NCI-H146 treated with DMSO at 0.1 percent for 48 hours (cell line): ENCODE results near the gene RASSF1.

Experiments
- DNase-seq: peaks from one replicate; lab custom pipeline; 2025; ENCODE audit not compliant: unreplicated experiment; lab: John Stamatoyannopoulos, UW

RASSF1 gene

DNA sequence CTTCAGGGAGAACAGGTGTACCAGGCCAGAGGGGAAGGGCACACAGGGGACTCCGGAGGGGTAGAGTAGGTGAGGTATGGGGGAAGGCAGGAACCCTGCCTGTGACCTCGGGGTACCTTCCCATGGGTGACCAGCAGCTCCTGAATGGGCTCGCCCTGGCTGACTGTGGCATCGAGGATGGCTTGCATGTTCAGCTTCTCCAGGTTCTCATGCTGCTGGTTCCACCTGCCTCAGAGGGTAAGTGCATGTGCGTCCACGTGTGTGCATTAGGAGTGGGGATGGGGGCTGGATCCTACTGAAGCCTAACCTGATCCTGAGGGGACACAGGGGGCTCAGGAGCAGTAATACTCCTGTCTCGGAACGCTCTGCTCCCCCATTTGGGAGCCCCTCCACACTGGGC lies 4.4 kb upstream of the RASSF1 start:
- DNase-seq, result no peak

DNA sequence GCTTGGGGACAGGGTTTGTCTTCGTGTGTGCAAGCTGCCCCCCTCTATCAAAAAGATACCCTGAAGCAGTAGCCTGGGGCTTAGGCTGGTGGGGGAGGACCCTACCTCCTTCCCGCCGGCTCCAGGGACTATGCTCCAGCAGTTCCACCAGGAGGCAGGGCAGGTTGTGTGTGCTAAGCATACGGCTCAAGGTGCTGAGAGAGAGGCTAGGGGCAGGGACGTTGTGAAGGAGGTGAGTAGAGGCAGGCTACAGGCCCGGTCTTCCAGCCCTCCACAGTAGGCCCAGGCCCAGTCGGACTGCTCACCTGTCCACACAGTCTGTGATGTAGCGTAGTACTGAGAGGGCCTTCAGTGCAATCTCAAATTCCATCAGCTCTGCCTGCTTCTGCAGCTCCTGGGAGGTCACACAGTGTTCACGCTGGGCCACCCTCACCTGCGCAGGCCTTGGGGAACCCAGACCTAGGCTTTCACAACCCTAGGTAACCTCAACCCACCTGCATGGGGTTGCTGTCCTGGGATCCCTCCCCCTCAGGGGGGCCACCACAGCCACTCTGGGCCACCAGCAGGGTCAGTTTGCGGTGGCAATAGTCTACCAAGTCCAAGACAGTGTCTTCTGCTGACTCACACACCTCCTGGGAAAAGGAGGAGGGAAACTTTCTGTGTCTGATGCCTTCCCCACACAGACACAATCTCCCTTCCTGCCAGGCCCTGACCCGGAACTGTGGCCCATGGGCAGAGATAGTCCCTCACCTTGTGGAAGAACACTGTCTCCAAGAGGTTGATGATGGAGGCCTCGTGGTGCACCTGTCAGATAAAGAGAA lies 2.4 kb upstream of the RASSF1 start:
- DNase-seq, result no peak

DNA sequence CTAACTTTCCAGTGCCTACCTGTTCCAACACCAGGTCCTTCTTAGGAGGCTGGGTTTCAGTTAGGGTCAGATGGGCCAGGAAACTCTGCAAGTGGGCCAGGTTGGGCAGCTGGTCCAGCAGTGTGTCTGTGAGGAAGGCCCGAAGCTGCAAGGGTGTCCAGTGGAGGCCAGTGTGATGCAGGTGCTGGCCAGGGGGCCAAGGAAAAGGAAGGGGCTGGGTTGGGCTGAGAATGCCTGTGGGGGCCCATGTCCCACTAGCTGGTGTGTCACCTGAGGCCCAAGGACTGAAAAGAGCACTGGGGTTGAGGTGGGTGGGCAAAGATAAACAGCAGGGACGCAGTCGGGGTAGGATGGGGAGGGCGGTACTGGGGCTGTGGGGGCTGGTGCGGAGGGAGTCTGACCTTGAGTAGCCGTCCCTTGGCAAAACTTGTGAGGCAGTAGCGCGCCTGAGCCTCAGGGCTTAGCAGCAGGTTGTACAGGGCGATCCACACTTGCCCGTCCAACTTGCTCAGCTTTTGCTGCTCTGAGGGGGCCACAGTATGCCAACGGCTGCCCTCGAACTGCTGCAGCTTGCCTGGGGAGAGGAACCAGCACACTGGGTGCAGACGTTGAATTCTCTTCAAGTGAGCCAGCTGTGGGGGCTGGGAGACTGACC lies 1.5 kb upstream of the RASSF1 start:
- DNase-seq, result no peak

DNA sequence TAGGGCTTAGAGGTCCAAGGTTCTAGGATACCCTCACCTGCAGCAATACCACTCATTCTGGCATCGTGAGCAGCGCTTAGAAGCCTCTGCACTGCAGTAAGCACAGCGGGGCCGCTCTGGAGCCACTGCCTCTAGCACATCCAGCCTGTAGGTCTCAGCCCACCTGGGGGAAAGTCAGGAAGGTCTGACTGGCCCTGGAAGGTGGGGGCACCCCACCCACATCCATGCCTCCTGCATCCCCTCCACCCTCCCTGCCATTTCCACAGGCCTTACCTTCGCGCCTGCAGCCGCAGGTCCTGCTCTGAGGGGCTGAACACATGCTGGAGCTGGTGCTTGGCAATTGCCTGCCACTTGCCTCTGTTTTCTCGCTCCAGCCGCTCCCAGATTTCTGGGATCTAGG lies 901 bp upstream of the RASSF1 start:
- no peak for DNase-seq

DNA sequence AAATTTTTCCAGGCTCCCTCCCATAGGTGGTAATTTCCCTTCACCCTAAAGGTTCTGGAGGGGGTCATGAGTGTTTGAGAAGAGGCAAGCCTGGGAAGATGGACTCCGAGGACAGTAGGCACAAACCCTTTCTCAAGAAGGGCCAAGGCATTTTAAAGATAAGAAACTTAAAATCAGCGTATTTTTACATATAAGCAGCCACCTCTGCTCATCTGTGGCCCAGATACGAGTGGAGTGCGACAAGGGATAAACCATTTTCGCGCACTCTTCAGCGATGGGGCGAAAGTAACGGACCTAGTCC lies 539 bp downstream of the RASSF1 start:
- no peak for DNase-seq

DNA sequence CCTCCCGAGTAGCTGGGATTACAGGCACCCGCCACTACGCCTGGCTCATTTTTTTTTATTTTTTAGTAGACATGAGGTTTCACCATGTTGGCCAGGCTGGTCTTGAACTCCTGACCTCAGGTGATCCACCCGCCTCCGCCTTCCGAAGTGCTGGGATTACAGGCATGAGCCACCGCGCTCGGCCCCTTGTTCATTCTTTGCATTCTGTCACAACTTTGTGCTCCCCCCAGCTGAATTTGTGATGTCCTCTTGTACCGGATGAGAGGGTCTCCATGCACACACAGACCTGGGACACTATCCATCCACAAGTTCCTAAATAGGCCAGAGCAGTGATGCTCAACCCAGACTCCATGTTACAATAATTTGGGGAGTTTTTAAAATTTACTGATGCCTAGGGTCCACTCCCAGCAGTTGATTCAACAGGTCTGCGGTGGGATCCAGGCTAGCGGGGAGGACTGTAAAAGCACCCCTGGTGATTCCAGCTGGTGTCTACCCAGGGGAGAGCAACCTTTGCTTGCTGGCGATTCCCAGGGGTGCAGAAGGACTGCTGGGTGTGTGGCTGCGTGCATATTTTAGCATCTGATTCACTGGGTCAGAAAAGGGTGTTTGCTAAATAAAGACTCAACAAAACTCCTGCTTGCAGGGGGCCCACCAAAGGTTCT lies 1.0 kb downstream of the RASSF1 start:
- no peak for DNase-seq

DNA sequence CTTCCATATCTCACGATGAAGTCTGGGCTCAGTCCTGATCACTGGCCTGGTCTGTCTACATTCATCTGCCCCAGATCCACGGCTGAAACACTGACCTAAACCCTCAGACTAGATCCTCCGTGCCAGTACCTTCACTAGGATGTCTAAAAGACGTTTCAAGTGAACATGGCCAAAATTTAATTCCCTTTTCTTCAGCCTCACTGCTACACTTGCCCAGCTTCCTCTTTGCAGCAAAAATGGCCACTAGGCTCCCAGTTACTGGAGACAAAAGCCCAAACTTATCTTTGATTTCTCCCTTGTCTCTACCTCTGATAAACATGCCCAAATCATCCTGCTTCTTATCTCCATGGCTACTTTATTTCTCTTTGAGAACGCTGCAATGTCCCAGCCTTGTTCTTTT lies 1.7 kb downstream of the RASSF1 start:
- DNase-seq, result no peak

DNA sequence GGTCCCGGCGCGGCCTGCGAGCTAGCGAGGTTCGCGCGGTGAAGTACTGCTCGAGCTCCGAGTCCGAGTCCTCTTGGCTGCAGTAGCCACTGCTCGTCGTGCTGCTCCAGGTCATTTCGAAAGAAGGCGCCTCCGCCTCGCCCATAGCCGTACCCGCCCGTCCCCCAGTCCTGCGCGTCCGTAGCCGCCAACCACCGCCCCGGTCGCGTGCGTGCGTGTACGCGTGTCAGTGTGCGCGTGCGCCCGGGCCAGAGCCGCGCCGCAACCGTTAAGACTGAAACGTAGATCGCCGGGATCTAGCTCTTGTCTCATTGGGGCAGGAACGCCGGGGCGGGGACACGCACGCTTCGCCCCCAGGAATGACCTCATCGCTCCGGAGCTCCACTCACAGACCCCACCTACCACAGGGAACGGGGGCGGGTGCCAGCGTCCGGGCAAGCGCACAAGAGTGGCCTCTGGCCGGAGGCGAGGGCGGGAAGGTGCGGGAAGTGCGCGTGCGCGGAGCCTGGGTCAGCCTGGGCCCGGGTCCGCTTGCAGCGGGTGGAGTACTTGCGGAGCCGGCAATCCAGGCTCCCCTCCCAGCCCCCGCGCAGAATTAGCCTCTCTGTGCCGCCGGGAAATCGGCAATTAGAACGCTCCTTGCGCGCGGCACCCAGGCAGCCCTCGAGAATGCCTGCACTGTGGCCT lies 3.3 kb downstream of the RASSF1 start:
- peak; percentile 90 for DNase-seq

DNA sequence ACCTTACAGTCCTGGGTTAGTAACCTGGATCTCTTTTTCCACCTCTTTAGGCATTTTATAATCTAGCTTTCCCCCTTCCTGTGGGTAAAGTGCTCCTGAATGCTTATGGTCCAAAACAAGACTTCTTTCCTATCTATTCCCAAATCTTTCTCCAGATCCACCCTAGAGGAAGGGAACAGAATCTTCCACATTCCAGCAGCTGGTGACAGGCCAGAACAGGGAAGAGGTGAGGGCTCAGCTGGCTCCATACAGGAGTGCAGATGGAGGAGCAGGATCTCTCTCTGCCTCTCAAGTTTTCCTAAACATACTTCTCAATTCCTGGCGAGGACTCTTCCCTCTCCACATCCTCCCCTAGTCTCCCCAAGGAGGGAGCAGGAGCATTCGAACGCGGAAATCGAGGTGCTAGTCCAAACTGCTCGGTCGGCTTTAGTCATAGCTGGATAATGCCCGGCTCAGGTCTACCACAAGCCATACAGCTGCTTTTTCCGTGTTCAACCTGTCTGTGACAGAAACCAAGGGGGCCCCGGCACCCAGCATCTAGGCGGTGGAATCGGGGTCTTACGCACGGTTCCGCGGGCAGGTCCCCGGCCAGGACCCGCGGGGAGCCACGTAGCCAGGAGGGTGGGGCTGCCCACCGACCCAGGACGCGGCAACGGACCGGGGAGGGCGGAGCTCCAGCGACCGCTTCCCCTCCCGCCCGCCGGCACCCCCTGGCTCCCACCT lies 4.0 kb downstream of the RASSF1 start:
- no peak for DNase-seq

DNA sequence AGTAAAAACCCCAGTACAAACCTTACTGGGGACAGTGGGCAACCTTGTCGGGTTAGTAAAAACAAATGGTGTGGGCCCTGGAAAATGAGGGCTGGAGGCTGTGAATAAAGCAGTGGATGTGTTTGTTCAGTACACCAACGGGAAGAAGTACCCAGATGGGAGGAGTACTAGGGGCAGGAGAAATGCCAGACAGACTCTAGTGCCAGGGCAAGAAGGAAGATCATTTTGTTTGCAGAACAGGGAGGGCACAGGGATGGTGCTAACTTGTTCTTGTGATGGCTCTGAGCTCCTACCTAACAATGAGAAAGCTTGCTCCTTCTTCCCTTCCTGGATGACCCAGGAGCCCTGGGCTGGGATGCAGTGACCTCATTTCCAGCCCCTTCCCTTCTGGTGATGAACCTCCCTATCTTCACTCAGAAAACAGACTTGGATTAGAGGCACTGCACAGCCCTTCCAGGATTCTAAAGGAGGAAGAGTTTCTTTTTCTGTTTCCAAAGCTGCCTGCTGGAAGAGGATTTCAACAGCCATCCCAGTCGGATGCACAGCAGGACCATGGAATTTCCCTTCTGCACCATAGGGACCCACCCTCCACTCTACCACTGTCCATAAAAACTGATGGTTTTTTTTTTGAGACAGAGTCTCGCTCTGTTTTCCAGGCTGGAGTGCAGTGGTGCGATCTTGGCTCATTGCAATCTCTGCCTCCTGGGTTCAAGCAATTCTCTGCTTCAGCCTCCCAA lies 6.1 kb downstream of the RASSF1 start:
- no peak for DNase-seq

DNA sequence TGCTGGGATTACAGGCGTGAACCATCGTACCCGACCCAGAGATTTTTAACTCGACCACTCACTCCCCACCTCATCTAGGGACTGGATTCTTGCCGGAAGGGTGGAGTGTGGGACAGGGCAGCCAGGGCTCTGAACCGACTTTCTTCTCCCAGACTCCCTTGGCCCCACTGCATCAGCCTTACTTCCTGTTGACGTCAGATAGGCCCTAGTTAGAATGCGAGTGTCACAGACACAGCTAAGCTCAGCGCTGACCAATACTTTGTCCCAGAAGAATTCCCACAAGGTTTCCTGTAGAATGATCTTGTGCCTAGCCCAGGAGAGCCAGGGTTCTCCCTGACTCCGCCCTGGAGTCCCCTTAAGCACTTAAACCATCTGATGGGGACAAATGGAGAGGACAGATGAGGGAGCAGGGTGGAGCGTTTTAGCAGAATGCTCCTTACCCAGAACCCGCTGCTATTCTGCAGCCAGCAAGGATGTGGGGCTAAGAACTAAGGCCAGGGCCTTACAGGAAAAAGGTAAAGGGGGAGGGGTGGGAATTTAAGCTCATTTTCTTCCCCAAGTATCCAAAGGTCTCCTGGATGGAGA lies 6.8 kb downstream of the RASSF1 start:
- DNase-seq, result no peak

DNA sequence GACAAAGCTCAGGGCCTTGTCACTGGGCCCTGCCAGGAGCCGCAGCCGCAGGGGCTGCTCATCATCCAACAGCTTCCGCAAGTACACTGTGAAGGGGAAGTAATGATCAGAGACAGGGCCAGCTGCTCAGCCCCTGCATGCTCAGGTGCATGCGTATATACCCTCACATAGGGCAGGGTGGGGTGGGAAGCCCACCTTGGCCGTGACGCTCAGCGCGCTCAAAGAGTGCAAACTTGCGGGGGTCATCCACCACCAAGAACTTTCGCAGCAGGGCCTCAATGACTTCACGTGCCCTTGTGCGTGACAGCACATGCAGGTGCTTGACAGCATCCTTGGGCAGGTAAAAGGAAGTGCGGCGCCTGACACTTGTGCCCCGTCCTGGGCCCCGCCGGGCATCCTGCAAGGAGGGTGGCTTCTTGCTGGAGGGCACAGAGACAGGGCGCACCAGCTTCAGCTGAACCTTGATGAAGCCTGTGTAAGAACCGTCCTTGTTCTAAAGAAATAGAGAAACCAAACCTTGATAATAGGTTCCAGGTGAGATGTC lies 9.2 kb downstream of the RASSF1 start:
- no peak for DNase-seq

DNA sequence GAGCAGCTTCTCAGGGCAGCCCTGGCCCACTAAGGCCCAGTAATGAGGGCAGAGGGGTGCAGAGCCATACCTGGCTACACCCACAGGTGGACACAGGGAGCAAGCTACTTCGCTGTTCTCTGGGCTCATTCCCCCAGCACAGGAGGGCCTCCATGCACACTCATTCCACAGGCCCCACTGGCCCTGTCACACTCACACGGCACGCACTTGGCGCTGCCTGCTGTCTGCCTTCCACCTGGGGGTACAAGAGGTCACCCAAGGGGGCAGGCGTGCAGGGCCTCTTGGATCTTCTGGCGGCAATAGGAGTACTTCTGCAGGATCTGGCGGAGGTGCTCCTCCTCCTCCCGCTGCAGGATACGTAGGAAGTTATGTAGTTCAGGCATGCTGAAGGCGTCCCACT lies 10.3 kb downstream of the RASSF1 start:
- no peak for DNase-seq

DNA sequence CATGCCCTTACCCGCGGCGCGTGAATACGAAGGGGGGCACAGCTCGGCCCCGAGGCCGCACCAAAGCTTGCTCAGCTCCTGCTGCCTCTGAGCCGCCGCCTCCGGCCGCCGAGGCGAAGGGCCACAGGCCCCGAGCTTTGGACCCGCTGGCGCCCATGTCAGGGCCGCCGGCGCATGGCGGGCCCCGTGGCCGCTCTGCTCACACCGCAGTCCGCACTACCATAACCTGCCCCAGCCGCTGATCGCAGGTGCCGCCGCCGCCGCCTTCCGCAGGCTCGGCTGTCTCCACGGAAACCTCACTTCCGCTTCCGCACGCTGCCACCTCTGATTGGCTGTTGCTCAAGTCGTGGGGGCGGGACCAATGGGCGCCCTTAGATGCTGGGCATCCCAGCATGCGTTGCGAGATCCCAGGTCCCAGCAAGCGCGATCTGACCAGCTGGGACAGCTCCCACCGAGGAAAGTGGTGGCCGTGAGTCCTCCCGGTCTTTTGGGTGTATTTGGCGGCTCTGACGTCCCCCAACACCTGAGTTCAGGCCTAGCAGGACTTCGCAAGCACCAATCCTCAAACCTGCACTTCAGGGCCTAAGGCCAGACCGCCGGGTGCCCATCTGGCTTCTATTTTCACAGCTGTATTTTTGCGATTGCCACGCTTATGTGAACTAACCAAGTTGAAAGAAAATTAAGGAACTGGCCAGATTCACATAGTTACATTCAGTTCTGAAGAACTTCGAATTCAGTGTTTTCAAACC lies 12.5 kb downstream of the RASSF1 start, which contains the start of gene TUSC2:
Gene TUSC2 (minus strand): TSS at position 281 of the 749 bp plus-strand sequence. CDS start 124 bp downstream, at position 157.
- peak; percentile 78 for DNase-seq

DNA sequence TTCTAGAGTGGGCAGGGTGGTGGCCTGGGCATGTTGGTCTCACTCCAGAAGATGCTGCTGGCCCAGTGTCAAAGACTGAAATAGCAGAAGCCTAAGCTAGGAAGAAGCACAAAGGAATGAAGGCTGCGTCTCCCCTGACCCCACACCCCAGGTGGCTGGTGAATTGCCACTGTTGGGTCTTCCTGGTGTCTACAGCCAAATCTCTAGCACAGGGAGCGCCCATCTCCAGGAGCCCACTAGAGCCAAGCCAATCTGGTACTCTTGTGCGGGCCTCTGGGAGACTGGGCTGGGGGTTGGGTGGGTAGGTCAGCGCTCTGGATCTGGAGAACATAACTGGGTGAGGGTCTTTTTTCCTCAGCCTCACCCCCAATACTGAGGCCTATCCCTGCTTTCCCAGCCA lies 13.5 kb downstream of the RASSF1 start:
- no peak for DNase-seq

DNA sequence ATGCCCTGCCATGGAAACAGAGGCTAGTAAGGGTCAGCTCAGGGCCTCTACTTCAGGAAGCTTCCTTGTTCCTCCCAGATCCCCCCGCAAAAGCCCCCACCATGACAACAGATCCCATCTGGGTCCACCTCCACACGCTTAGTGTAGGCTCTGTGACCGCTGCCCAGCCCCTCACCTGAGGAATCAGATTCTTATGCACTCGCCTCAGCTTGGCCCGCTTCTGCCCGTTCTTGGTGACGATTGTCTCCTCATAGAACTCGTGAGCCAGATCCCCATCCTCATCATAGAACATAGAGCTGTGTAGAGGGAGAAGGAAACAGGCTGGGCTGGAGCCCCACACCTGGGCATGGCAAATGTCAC lies 14.5 kb downstream of the RASSF1 start:
- DNase-seq, result no peak

DNA sequence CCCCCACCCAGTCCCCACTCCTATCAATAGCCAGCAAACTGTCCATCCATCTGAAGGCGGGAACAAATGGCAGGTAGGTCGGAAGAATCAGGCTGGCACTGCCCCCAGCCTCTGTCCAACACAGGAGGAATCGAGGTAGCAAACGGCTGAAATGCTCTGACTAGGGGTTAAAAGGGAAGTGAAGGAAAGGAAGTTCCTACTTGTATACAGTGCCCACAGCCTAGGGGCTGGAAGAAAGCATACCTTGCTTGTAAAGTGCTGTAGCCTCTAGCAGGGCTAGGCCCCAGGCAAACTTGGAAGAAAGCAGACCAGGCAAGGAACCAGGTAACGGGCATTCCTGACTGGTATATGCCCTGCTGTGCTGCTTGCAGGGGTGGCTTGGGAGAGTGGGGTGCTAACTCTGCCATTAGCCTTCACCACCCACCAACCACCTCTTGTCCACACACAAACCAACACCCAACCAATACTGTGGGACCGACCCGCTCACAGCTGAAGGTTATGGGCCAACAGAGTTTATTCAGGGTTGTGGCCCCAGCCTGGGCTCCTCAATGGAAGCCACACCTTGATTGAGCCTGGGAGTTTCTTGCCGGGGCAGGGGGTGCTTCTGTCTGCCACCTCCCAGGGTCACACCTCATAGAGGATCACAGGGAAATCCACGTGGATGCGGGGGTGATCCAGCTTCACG lies 15.0 kb downstream of the RASSF1 start:
- DNase-seq, result no peak

DNA sequence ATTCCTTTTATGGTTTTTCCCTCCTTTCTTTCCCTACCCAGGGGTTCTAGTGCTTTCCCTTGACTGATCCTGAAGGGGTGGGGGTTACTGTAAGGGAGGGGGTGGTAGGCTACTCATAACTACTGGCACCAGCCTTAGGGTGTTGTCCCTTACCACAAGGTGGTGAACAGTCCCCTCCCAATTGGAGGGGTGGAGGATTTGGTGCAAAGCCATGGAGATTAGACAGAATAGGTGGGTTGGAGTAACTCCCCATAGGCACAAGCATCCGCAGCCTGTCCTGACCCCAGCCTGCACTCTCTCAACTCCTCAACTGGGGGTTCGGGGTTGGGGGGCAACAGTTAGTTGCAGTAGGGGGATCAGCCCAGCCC lies 15.5 kb downstream of the RASSF1 start:
- no peak for DNase-seq
